H9 (cell line): ENCODE measurements around the gene LHFPL6. TPM values are rescaled to one million over a fixed set of nuclear protein-coding genes. Genes with fewer than 3 reads are reported as not detected.

Experiments used
- DNase-seq: peaks from one replicate; pipeline ENCODE4 v3.0.0-alpha.2; 2017
- H2AFZ ChIP-seq: one replicate; pipeline ENCODE4 v1.6.1; 2013; ENCODE audit warnings: mild to moderate bottlenecking, low read length, control low read depth, moderate library complexity
- H2AK5ac ChIP-seq: 2 replicates; pipeline ENCODE4 v1.6.1; 2013; ENCODE audit warnings: low read length, control low read depth, mixed read lengths; ENCODE audit not compliant: insufficient read length
- H2BK120ac ChIP-seq: one replicate; pipeline ENCODE4 v1.6.1; 2013; ENCODE audit warnings: low read depth, mild to moderate bottlenecking, low read length, control low read depth, inconsistent platforms; ENCODE audit not compliant: poor library complexity, severe bottlenecking
- H2BK12ac ChIP-seq: 2 replicates; pipeline ENCODE4 v1.6.1; 2013; ENCODE audit warnings: low read length, control low read depth, mixed read lengths, low read depth; ENCODE audit not compliant: insufficient read length
- H2BK15ac ChIP-seq: 2 replicates; pipeline ENCODE4 v1.6.1; 2013; ENCODE audit warnings: low read depth, low read length, control low read depth
- H2BK20ac ChIP-seq: one replicate; pipeline ENCODE4 v1.6.1; 2013; ENCODE audit warnings: low read depth, mild to moderate bottlenecking, low read length, control low read depth, inconsistent platforms; ENCODE audit not compliant: poor library complexity, severe bottlenecking
- H2BK5ac ChIP-seq: 2 replicates; pipeline ENCODE4 v1.6.1; 2013; ENCODE audit warnings: low read length, control low read depth, mixed read lengths; ENCODE audit not compliant: insufficient read length
- H3K14ac ChIP-seq: 2 replicates; pipeline ENCODE4 v1.6.1; 2013; ENCODE audit warnings: low read length, control low read depth; ENCODE audit not compliant: insufficient read depth
- H3K18ac ChIP-seq: 2 replicates; pipeline ENCODE4 v1.6.1; 2013; ENCODE audit warnings: low read depth, mild to moderate bottlenecking, mixed read lengths, low read length, control low read depth; ENCODE audit not compliant: insufficient read length
- H3K23ac ChIP-seq: 2 replicates; pipeline ENCODE4 v1.6.1; 2013; ENCODE audit warnings: low read length, control low read depth, mixed read lengths, low read depth; ENCODE audit not compliant: insufficient read length
- H3K23me2 ChIP-seq: 2 replicates; pipeline ENCODE4 v1.6.1; 2013; ENCODE audit warnings: low read depth, mild to moderate bottlenecking, mixed read lengths, low read length, control low read depth; ENCODE audit not compliant: insufficient read length, poor library complexity, severe bottlenecking
- H3K27ac ChIP-seq: 2 replicates; pipeline ENCODE4 v1.5.1; 2013; ENCODE audit warnings: low read length, control low read depth, mixed read lengths, low read depth; ENCODE audit not compliant: insufficient read length
- H3K27me3 ChIP-seq: 2 replicates; pipeline ENCODE4 v1.6.1; 2013; ENCODE audit warnings: low read length, control low read depth, inconsistent platforms; ENCODE audit not compliant: insufficient read depth
- H3K4ac ChIP-seq: 2 replicates; pipeline ENCODE4 v1.6.1; 2013; ENCODE audit warnings: low read depth, mild to moderate bottlenecking, control low read depth, inconsistent platforms, low read length, moderate library complexity
- H3K4me1 ChIP-seq: 2 replicates; pipeline ENCODE4 v1.6.1; 2013; ENCODE audit warnings: low read length, control low read depth, inconsistent platforms; ENCODE audit not compliant: insufficient read depth
- H3K4me2 ChIP-seq: 2 replicates; pipeline ENCODE4 v1.6.1; 2013; ENCODE audit warnings: low read length, control low read depth, mixed read lengths; ENCODE audit not compliant: insufficient read length, insufficient read depth
- H3K56ac ChIP-seq: 2 replicates; pipeline ENCODE4 v1.6.1; 2013; ENCODE audit warnings: low read depth, mild to moderate bottlenecking, mixed read lengths, low read length, control low read depth; ENCODE audit not compliant: insufficient read length
- H3K79me1 ChIP-seq: 2 replicates; pipeline ENCODE4 v1.6.1; 2013; ENCODE audit warnings: low read depth, mild to moderate bottlenecking, moderate library complexity, low read length, control low read depth, inconsistent platforms; ENCODE audit not compliant: insufficient read depth, poor library complexity, severe bottlenecking
- H3K79me2 ChIP-seq: 2 replicates; pipeline ENCODE4 v1.6.1; 2013; ENCODE audit warnings: low read length, control low read depth, inconsistent platforms; ENCODE audit not compliant: insufficient read depth
- H3K9ac ChIP-seq: 2 replicates; pipeline ENCODE4 v1.6.1; 2013; ENCODE audit warnings: low read length, control low read depth, mixed read lengths; ENCODE audit not compliant: insufficient read length; ENCODE audit errors: extremely low read depth
- H3K9me3 ChIP-seq: one replicate; pipeline ENCODE4 v1.6.1; 2013; ENCODE audit warnings: low read depth, low read length, inconsistent platforms; ENCODE audit not compliant: control insufficient read depth
- H3T11ph ChIP-seq: one replicate; pipeline ENCODE4 v1.6.1; 2013; ENCODE audit warnings: mild to moderate bottlenecking, low read length, control low read depth, inconsistent platforms
- H4K20me1 ChIP-seq: one replicate; pipeline ENCODE4 v1.6.1; 2013; ENCODE audit not compliant: control insufficient read depth, insufficient read length, insufficient read depth
- H4K5ac ChIP-seq: 2 replicates; pipeline ENCODE4 v1.6.1; 2013; ENCODE audit warnings: low read depth, mild to moderate bottlenecking, mixed read lengths, low read length, control low read depth; ENCODE audit not compliant: insufficient read length
- H4K8ac ChIP-seq: replicated peaks from 2 replicates; pipeline ENCODE4 v1.6.1; 2013; ENCODE audit warnings: low read length, control low read depth, mixed read lengths, low read depth; ENCODE audit not compliant: insufficient read length
- H4K91ac ChIP-seq: 2 replicates; pipeline ENCODE4 v1.6.1; 2013; ENCODE audit warnings: low read depth, mild to moderate bottlenecking, moderate library complexity, mixed read lengths, low read length, control low read depth; ENCODE audit not compliant: insufficient read length
- H3K27ac Mint-ChIP-seq, 3 experiments: 2 replicates in 2 of 3; 3 replicates in 1 of 3; pipeline ENCODE4 v1.8.0; 2020 to 2021; ENCODE audit warnings: mixed read lengths in 3 of 3, mild to moderate bottlenecking in 1 of 3, moderate library complexity in 1 of 3
- H3K27me3 Mint-ChIP-seq: 2 replicates; pipeline ENCODE4 v1.8.0; 2021; ENCODE audit warnings: low read depth, mild to moderate bottlenecking, moderate library complexity, mixed read lengths
- H3K36me3 Mint-ChIP-seq, 3 experiments: 2 replicates in 2 of 3; 3 replicates in 1 of 3; pipeline ENCODE4 v1.8.0; 2020 to 2021; ENCODE audit warnings: low read depth in 3 of 3, mixed read lengths in 3 of 3; ENCODE audit not compliant: insufficient read depth in 1 of 3
- H3K4me1 Mint-ChIP-seq, 2 experiments: 2 replicates each; pipeline ENCODE4 v1.8.0; 2020; ENCODE audit warnings: mixed read lengths in 2 of 2
- H3K4me3 Mint-ChIP-seq, 2 experiments: 2 replicates in 1 of 2; 3 replicates in 1 of 2; pipeline ENCODE4 v1.8.0; 2020 to 2021; ENCODE audit warnings: mild to moderate bottlenecking in 2 of 2, mixed read lengths in 2 of 2, moderate library complexity in 1 of 2
- H3K9me3 Mint-ChIP-seq, 2 experiments: 2 replicates in 1 of 2; 3 replicates in 1 of 2; pipeline ENCODE4 v1.8.0; 2020; ENCODE audit warnings: mild to moderate bottlenecking in 2 of 2, mixed read lengths in 2 of 2, moderate library complexity in 1 of 2
- CTCF ChIP-seq: fragments of 200-600 bp; sonication (generic); conservative IDR thresholded peaks from 3 replicates; pipeline ENCODE4 v1.8.0; 2021; ENCODE audit warnings: antibody characterized with exemption, mild to moderate bottlenecking
- WGBS: extraction: QIAGEN DNeasy Blood & Tissue Kit; methylation state at CpG from one replicate; pipeline ENCODE4 v1.1.7; 2013; ENCODE audit warnings: missing lambda C conversion rate, low lambda C conversion rate, mixed read lengths; ENCODE audit not compliant: insufficient read length; ENCODE audit errors: extremely low coverage; 5-methylcytosine and 5-hydroxymethylcytosine counted together
- total RNA-seq: library from RNA; stranded (reverse); gene quantifications from 2 replicates; pipeline ENCODE4 v1.2.1, GENCODE V29; 2021

Gene LHFPL6
- total RNA-seq, 1 experiment from 2014 or later: 3.5 TPM

GRCh38 chr13:39494006-39494405, 109.0 kb downstream of the LHFPL6 start:
- Mint-ChIP-seq H3K27me3 (peaks cover 5% of the 10 kb centered on the region), H3K9me3 (peaks cover 0 to 2% of the 10 kb centered on the region in 2 experiments; a peak in 3 of 5 replicates), H3K4me1 (peaks cover 84 to 91% of the 10 kb centered on the region in 2 experiments), H3K27ac (peak overlapping the region; percentile 36 to 87 (median 76); a peak in 3 of 7 replicates), H3K4me3 (peak overlapping the region; percentile 12 to 42; a peak in 4 of 5 replicates), H3K36me3 (no peaks in the 10 kb centered on the region; a peak in 1 of 7 replicates)
- no peak overlapping the region for H3K14ac ChIP-seq
- no peak overlapping the region for H3K18ac ChIP-seq
- peak overlapping the region; percentile 28 for H3K4me2 ChIP-seq
- H3K79me1 ChIP-seq: no peaks in the 10 kb centered on the region
- H4K5ac ChIP-seq: no peak overlapping the region
- no CpG with 5 or more reads among the region's 3 CpGs for WGBS
- H3K23me2 ChIP-seq: peaks cover 3% of the 10 kb centered on the region
- no peak overlapping the region for H3K27ac ChIP-seq
- no peak overlapping the region for H3K9ac ChIP-seq
- no peak overlapping the region for H2AFZ ChIP-seq
- H4K91ac ChIP-seq: no peak overlapping the region
- no peak overlapping the region for H2BK5ac ChIP-seq
- DNase-seq: peak; percentile 49
- no peak overlapping the region for H2BK12ac ChIP-seq
- H2BK120ac ChIP-seq: no peak overlapping the region
- no peaks in the 10 kb centered on the region for H3K9me3 ChIP-seq
- no peak overlapping the region for H3K23ac ChIP-seq
- no peaks in the 10 kb centered on the region for H4K20me1 ChIP-seq
- no peak overlapping the region for H4K8ac ChIP-seq
- no peak overlapping the region for H2BK15ac ChIP-seq
- no peak for TF ChIP-seq CTCF
- H3K4ac ChIP-seq: no peak overlapping the region
- no peak overlapping the region for H3K56ac ChIP-seq
- peaks cover 25% of the 10 kb centered on the region for H3K4me1 ChIP-seq
- H3K79me2 ChIP-seq: no peaks in the 10 kb centered on the region
- no peak overlapping the region for H3T11ph ChIP-seq
- no peaks in the 10 kb centered on the region; the same call in 1 of the 2 replicates for H3K27me3 ChIP-seq
- H2BK20ac ChIP-seq: no peak overlapping the region
- H2AK5ac ChIP-seq: no peak overlapping the region
